Panc1 (cell line): ENCODE results near the gene SMTNL2. TPM values are rescaled to one million over a fixed set of nuclear protein-coding genes. Genes with fewer than 3 reads are reported as not detected.

Experiments
- ATAC-seq: fragments of 200-7000 bp; cut with Tn5 transposase; 2 replicates; pipeline ENCODE4 v1.9.1; 2020; ENCODE audit warnings: mild to moderate bottlenecking, moderate library complexity
- BruUV-seq: library from RNA; stranded (reverse); fragments of 400-500 nt; replicated peaks from 2 replicates; lab custom pipeline; 2021; lab: Mats Ljungman, UMichigan
- CTCF ChIA-PET: fragments of 300-600 bp; sonication (Branson Sonifier 250); formaldehyde crosslinking; loops from one replicate; lab custom pipeline; 2022; ENCODE audit warnings: antibody characterized with exemption; lab: Charles Lee
- POLR2A ChIA-PET: fragments of 300-600 bp; sonication (Branson Sonifier 250); formaldehyde crosslinking; loops from one replicate; lab custom pipeline; 2022; ENCODE audit warnings: antibody characterized with exemption; lab: Charles Lee
- DNase-seq: peaks from one replicate; pipeline ENCODE4 v3.0.0-alpha.2; 2010; ENCODE audit warnings: low read depth, low spot score
- H3K27ac ChIP-seq: 2 replicates; pipeline ENCODE4 v1.5.1; 2011; ENCODE audit warnings: mild to moderate bottlenecking, low read length, inconsistent platforms
- H3K27me3 ChIP-seq: fragments of 200-500 bp; sonication (Bioruptor generic); 2 replicates; pipeline ENCODE4 v1.6.0; 2014; ENCODE audit warnings: low read length, inconsistent platforms; ENCODE audit not compliant: control insufficient read depth, insufficient read depth
- H3K36me3 ChIP-seq: fragments of 200-500 bp; sonication (Bioruptor generic); 2 replicates; pipeline ENCODE4 v1.5.1; 2014; ENCODE audit warnings: inconsistent platforms, mild to moderate bottlenecking, low read length, moderate library complexity; ENCODE audit not compliant: control insufficient read depth, insufficient read depth
- H3K4me1 ChIP-seq: 2 replicates; pipeline ENCODE4 v1.5.1; 2011; ENCODE audit warnings: inconsistent platforms, mild to moderate bottlenecking, low read length, moderate library complexity; ENCODE audit not compliant: control insufficient read depth, insufficient read depth
- H3K4me3 ChIP-seq, 2 experiments: 2 replicates each; pipeline ENCODE4 v1.5.1; 2011 to 2012; ENCODE audit warnings: low read depth in 2 of 2, low read length in 2 of 2, mild to moderate bottlenecking in 2 of 2, inconsistent platforms in 1 of 2, moderate library complexity in 1 of 2
- H3K9me3 ChIP-seq: fragments of 200-500 bp; sonication (Bioruptor generic); 2 replicates; pipeline ENCODE4 v1.5.1; 2014; ENCODE audit warnings: low read depth, mild to moderate bottlenecking, inconsistent platforms, low read length, moderate library complexity; ENCODE audit not compliant: control insufficient read depth, insufficient read depth
- CTCF ChIP-seq: fragments of 450-650 bp; IDR thresholded peaks from 2 replicates; pipeline ENCODE4 v1.5.1; 2017; ENCODE audit warnings: mild to moderate bottlenecking
- POLR2AphosphoS5 ChIP-seq: IDR thresholded peaks from 2 replicates; pipeline ENCODE4 v1.6.1; 2012; ENCODE audit warnings: mild to moderate bottlenecking, low read depth, low read length, moderate library complexity
- SIN3A ChIP-seq: IDR thresholded peaks from 2 replicates; pipeline ENCODE4 v1.6.1; 2012; ENCODE audit warnings: low read depth, mild to moderate bottlenecking, low read length, moderate library complexity, borderline replicate concordance; ENCODE audit not compliant: insufficient read depth
- TCF7L2 ChIP-seq: IDR thresholded peaks from 2 replicates; pipeline ENCODE4 v1.6.1; 2011; ENCODE audit warnings: mild to moderate bottlenecking, low read depth, low read length, inconsistent platforms
- in situ Hi-C: cut with HindIII; loops from 2 replicates; pipeline ENCODE4 v1.10.0; 2016; ENCODE audit warnings: low sequenced_read_pairs, low pct_unique_long_range_greater_than_20kb
- intact Hi-C: fragments of 100-400 bp; cut with micrococcal nuclease; formaldehyde crosslinking; loops from one replicate; pipeline ENCODE4 v1.10.0; 2022; ENCODE audit not compliant: unreplicated experiment
- total RNA-seq: library from RNA; stranded (reverse); gene quantifications from one replicate; pipeline ENCODE4 v1.2.1, GENCODE V29; 2021; ENCODE audit not compliant: unreplicated experiment
- TF ChIP-seq, protein P1 (sequence below), 2 experiments: IDR thresholded peaks; 2 replicates each; pipeline ENCODE4 v1.6.1; 2011 to 2012; ENCODE audit warnings: low read depth in 2 of 2, control low read depth in 1 of 2, low read length in 1 of 2, mild to moderate bottlenecking in 1 of 2, moderate library complexity in 1 of 2; ENCODE audit not compliant: insufficient read depth in 1 of 2

Gene SMTNL2
- total RNA-seq, 1 experiment from 2014 or later = not detected

DNA sequence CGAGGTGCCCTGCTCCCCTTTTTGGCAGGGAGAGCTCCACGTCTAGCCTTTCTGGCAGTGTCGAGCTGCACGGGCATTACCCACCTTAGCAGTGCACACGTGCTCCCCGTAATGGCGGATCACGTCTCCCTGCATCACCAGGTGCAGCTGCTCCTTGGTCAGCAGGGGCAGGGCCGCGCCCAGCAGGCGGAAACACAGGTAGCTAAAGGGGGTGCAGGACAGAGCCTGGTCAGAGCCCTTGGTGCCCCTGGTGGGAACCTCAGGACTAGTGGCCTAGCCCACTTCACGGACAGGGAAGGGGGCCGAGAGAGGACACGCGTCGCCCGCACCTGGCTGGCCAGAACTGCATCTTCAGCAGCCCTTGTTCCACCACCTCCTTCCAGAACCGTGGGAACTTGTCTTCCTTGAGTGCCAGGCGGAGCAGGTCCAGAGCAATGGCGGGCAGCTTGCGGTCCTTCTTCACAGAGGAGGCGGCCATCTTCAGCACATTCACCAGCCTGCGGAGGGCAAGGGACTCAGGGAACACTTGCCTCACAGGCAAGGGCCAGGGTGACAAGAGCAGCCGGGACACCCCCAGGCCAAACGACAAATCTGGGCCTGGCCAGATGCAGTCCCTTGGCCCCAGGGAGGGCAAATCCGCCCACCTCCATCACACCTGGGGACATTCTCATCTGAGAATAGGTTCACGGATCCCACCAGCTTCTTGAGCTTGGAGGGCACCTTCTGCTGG, 32.4 kb upstream of the SMTNL2 start:
- in situ Hi-C loops (no loop called here), intact Hi-C loops (no loop called here)
- BruUV-seq = no TSS peak
- H3K4me3 ChIP-seq = no peak overlapping the region
- H3K4me1 ChIP-seq = peaks cover 15% of the 10 kb centered on the region
- POLR2A ChIA-PET = no interaction called here
- TF ChIP-seq TCF7L2 (no peak), SIN3A (no peak), POLR2AphosphoS5 (no peak), CTCF (no peak)
- TF ChIP-seq, protein P1, sequence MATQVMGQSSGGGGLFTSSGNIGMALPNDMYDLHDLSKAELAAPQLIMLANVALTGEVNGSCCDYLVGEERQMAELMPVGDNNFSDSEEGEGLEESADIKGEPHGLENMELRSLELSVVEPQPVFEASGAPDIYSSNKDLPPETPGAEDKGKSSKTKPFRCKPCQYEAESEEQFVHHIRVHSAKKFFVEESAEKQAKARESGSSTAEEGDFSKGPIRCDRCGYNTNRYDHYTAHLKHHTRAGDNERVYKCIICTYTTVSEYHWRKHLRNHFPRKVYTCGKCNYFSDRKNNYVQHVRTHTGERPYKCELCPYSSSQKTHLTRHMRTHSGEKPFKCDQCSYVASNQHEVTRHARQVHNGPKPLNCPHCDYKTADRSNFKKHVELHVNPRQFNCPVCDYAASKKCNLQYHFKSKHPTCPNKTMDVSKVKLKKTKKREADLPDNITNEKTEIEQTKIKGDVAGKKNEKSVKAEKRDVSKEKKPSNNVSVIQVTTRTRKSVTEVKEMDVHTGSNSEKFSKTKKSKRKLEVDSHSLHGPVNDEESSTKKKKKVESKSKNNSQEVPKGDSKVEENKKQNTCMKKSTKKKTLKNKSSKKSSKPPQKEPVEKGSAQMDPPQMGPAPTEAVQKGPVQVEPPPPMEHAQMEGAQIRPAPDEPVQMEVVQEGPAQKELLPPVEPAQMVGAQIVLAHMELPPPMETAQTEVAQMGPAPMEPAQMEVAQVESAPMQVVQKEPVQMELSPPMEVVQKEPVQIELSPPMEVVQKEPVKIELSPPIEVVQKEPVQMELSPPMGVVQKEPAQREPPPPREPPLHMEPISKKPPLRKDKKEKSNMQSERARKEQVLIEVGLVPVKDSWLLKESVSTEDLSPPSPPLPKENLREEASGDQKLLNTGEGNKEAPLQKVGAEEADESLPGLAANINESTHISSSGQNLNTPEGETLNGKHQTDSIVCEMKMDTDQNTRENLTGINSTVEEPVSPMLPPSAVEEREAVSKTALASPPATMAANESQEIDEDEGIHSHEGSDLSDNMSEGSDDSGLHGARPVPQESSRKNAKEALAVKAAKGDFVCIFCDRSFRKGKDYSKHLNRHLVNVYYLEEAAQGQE (IDR thresholded peaks at IDR 0.05; ENCODE audit: insufficient read depth in 1 of 2, low read depth in 2 of 2, low read length in 1 of 2) = no peak
- DNase-seq (no peak), ATAC-seq (no peak)
- H3K27me3 ChIP-seq = no peaks in the 10 kb centered on the region
- H3K27ac ChIP-seq = no peak overlapping the region
- peaks cover 2% of the 10 kb centered on the region for H3K36me3 ChIP-seq
- CTCF ChIA-PET = no interaction called here
- H3K9me3 ChIP-seq = no peaks in the 10 kb centered on the region

GRCh38 chr17:4553669-4554068, 30.7 kb upstream of the SMTNL2 start:
- intact Hi-C loops (no loop called here), in situ Hi-C loops (no loop called here)
- TF ChIP-seq TCF7L2 (no peak), SIN3A (no peak), POLR2AphosphoS5 (no peak), CTCF (no peak)
- TF ChIP-seq, protein P1 (IDR thresholded peaks at IDR 0.05; ENCODE audit: insufficient read depth in 1 of 2, low read depth in 2 of 2, low read length in 1 of 2) = no peak
- no peak for ATAC-seq
- Histone ChIP-seq H3K4me3 (peak overlapping the region; percentile 84 to 95), H3K36me3 (peaks cover 2% of the 10 kb centered on the region), H3K9me3 (no peaks in the 10 kb centered on the region), H3K27me3 (no peaks in the 10 kb centered on the region), H3K27ac (peak overlapping the region; percentile 94), H3K4me1 (peaks cover 15% of the 10 kb centered on the region)
- ChIA-PET POLR2A (interaction anchor here (1.0 kb wide), 1 partner anchor 17 kb away, joined by 3 read pairs; no protein-coding TSS in a partner anchor), CTCF (interaction anchor here (1.2 kb wide), 1 partner anchor 13 kb away, joined by 5 read pairs; no protein-coding TSS in a partner anchor)
- no peak for DNase-seq
- BruUV-seq = no TSS peak
